ENCODE data around the gene CADM1.

The CADM1 gene

GRCh38 chr11:115444542-115444941 is 59.7 kb downstream of the CADM1 start:
- no peak for DNase-seq (ENCODE audit: low read depth)

- no peak for DNase-seq (ENCODE audit: low read depth)
Observed at GRCh38 chr11:115439969-115440540, 64.2 kb downstream of the CADM1 start.

GRCh38 chr11:115439385-115439784 is 64.8 kb downstream of the CADM1 start:
- DNase-seq (ENCODE audit: low read depth): no peak

GRCh38 chr11:115437902-115438575 is 66.2 kb downstream of the CADM1 start:
- DNase-seq (ENCODE audit: low read depth): no peak

GRCh38 chr11:115430345-115430744 is 73.9 kb downstream of the CADM1 start:
- no peak for DNase-seq (ENCODE audit: low read depth)

- no peak for DNase-seq (ENCODE audit: low read depth)
Observed at GRCh38 chr11:115428306-115428705, 75.9 kb downstream of the CADM1 start.

- DNase-seq (ENCODE audit: low read depth): no peak
Observed at GRCh38 chr11:115425816-115426215, 78.4 kb downstream of the CADM1 start.

GRCh38 chr11:115425250-115425649 is 79.0 kb downstream of the CADM1 start:
- no peak for DNase-seq (ENCODE audit: low read depth)

GRCh38 chr11:115423728-115424459 is 80.3 kb downstream of the CADM1 start:
- no peak for DNase-seq (ENCODE audit: low read depth)

- no peak for DNase-seq (ENCODE audit: low read depth)
Observed at GRCh38 chr11:115421992-115422689, 82.1 kb downstream of the CADM1 start.

- no peak for DNase-seq (ENCODE audit: low read depth)
Observed at GRCh38 chr11:115421352-115421991, 82.7 kb downstream of the CADM1 start.

GRCh38 chr11:115420505-115420904 is 83.7 kb downstream of the CADM1 start:
- no peak for DNase-seq (ENCODE audit: low read depth)

- no peak for DNase-seq (ENCODE audit: low read depth)
Observed at GRCh38 chr11:115418626-115419025, 85.6 kb downstream of the CADM1 start.

GRCh38 chr11:115418081-115418480 is 86.1 kb downstream of the CADM1 start:
- no peak for DNase-seq (ENCODE audit: low read depth)

GRCh38 chr11:115411120-115411519 is 93.1 kb downstream of the CADM1 start:
- DNase-seq (ENCODE audit: low read depth): no peak

GRCh38 chr11:115409691-115410220 is 94.5 kb downstream of the CADM1 start:
- no peak for DNase-seq (ENCODE audit: low read depth)

GRCh38 chr11:115409116-115409670 is 95.0 kb downstream of the CADM1 start:
- DNase-seq (ENCODE audit: low read depth): no peak

- no peak for DNase-seq (ENCODE audit: low read depth)
Observed at GRCh38 chr11:115408036-115408921, 95.9 kb downstream of the CADM1 start.

- DNase-seq (ENCODE audit: low read depth): no peak
Observed at GRCh38 chr11:115407496-115407895, 96.7 kb downstream of the CADM1 start.

GRCh38 chr11:115406404-115406803 is 97.8 kb downstream of the CADM1 start:
- DNase-seq (ENCODE audit: low read depth): no peak

Data from fibroblast of gingiva (primary cell).